ENCODE results near the gene PAX4. TPM values are rescaled to one million over a fixed set of nuclear protein-coding genes. Genes with fewer than 3 reads are reported as not detected.

The PAX4 gene
- total RNA-seq, 1 experiment from 2014 or later: not detected

DNA sequence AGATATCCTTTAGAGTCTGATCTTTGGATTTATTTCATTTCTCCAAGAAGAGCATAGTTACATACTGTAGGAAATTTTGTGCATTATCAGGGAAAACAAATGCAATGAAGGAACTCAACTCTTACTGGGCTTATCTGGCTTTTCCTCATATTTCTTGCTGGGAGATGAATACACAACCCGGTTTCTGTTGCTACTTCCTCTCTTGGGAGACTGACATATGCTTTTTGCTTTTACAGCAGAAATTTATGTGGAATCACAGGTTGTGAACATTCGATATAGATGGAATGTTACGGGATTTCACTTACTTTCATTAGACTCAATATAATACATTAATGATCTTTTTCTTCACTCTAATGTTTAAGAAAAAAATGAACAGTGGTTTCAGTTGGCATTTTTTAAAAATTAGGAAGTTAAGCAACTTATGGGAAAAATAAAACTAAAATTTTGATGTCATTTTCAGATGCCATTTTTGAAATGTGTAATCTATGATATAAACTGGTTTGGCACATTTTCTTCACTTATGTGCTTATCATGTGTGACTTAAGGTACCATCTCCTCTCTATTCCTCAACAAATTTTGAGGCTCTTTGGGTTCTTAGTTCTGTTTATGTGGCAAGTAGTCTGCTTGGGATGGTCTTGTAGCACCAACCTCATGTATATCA lies 41.2 kb upstream of the PAX4 start:
- TF ChIP-seq, protein P1, sequence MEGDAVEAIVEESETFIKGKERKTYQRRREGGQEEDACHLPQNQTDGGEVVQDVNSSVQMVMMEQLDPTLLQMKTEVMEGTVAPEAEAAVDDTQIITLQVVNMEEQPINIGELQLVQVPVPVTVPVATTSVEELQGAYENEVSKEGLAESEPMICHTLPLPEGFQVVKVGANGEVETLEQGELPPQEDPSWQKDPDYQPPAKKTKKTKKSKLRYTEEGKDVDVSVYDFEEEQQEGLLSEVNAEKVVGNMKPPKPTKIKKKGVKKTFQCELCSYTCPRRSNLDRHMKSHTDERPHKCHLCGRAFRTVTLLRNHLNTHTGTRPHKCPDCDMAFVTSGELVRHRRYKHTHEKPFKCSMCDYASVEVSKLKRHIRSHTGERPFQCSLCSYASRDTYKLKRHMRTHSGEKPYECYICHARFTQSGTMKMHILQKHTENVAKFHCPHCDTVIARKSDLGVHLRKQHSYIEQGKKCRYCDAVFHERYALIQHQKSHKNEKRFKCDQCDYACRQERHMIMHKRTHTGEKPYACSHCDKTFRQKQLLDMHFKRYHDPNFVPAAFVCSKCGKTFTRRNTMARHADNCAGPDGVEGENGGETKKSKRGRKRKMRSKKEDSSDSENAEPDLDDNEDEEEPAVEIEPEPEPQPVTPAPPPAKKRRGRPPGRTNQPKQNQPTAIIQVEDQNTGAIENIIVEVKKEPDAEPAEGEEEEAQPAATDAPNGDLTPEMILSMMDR (conservative IDR thresholded peaks at IDR 0.05): no peak
- no peak overlapping the region for H3K9ac ChIP-seq (ENCODE audit: extremely low read depth, insufficient read length, low read length)
- peaks cover 6% of the 10 kb centered on the region; the same call in 1 of the 2 replicates for H3K4me1 ChIP-seq (ENCODE audit: insufficient read depth, low read length)
- no peak overlapping the region for H2BK120ac ChIP-seq (ENCODE audit: low read depth, low read length, poor library complexity, severe bottlenecking)
- Mint-ChIP-seq H3K27me3 (ENCODE audit: low read depth) (no peaks in the 10 kb centered on the region), H3K36me3 (ENCODE audit: insufficient read depth in 1 of 3, low read depth in 3 of 3) (peaks cover 8 to 35% (median 13%) of the 10 kb centered on the region in 3 experiments; a peak in 6 of 7 replicates), H3K27ac (0 out of 7 replicates have a peak overlapping the region, but pooled peaks of 1 of the 3 experiments have one; percentile 9), H3K4me3 (no peak overlapping the region), H3K9me3 (no peaks in the 10 kb centered on the region), H3K4me1 (peaks cover 42 to 46% of the 10 kb centered on the region in 2 experiments)
- no peak overlapping the region for H2BK5ac ChIP-seq (ENCODE audit: insufficient read length, low read length)
- H2BK15ac ChIP-seq (ENCODE audit: low read depth, low read length): no peak overlapping the region
- no peak overlapping the region for H2AFZ ChIP-seq (ENCODE audit: low read length)
- H3K4me2 ChIP-seq (ENCODE audit: insufficient read depth, insufficient read length, low read length): no peak overlapping the region
- H3K23me2 ChIP-seq (ENCODE audit: insufficient read length, low read depth, low read length, poor library complexity, severe bottlenecking): no peaks in the 10 kb centered on the region
- no peak overlapping the region for H3K27ac ChIP-seq (ENCODE audit: insufficient read length, low read depth, low read length)
- H4K91ac ChIP-seq (ENCODE audit: insufficient read length, low read depth, low read length): no peak overlapping the region
- H3T11ph ChIP-seq (ENCODE audit: low read length): no peak overlapping the region
- WGBS (ENCODE audit: extremely low coverage, insufficient read length, low lambda C conversion rate): no CpG with 5 or more reads among the region's 3 CpGs
- H3K27me3 ChIP-seq (ENCODE audit: insufficient read depth, low read length): no peaks in the 10 kb centered on the region
- DNase-seq: no peak
- H4K8ac ChIP-seq (replicated peaks; ENCODE audit: insufficient read length, low read depth, low read length): no peak overlapping the region
- no peak overlapping the region for H2BK12ac ChIP-seq (ENCODE audit: insufficient read length, low read depth, low read length)
- no peak overlapping the region for H2BK20ac ChIP-seq (ENCODE audit: low read depth, low read length, poor library complexity, severe bottlenecking)
- H3K9me3 ChIP-seq (ENCODE audit: control insufficient read depth, low read depth, low read length): no peaks in the 10 kb centered on the region
- no peaks in the 10 kb centered on the region for H4K20me1 ChIP-seq (ENCODE audit: control insufficient read depth, insufficient read depth, insufficient read length)
- no peak overlapping the region for H3K4ac ChIP-seq (ENCODE audit: low read depth, low read length)
- H3K23ac ChIP-seq (ENCODE audit: insufficient read length, low read depth, low read length): no peak overlapping the region
- no peak overlapping the region for H2AK5ac ChIP-seq (ENCODE audit: insufficient read length, low read length)
- peaks cover 3% of the 10 kb centered on the region for H3K79me1 ChIP-seq (ENCODE audit: insufficient read depth, low read depth, low read length, poor library complexity, severe bottlenecking)
- peaks cover 64% of the 10 kb centered on the region; the same call in 1 of the 2 replicates for H3K79me2 ChIP-seq (ENCODE audit: insufficient read depth, low read length)
- H4K5ac ChIP-seq (ENCODE audit: insufficient read length, low read depth, low read length): no peak overlapping the region
- H3K56ac ChIP-seq (ENCODE audit: insufficient read length, low read depth, low read length): no peak overlapping the region
- no peak overlapping the region for H3K14ac ChIP-seq (ENCODE audit: insufficient read depth, low read length)
- H3K18ac ChIP-seq (ENCODE audit: insufficient read length, low read depth, low read length): no peak overlapping the region
